ENCODE measurements around the gene LRP5.

- no peak for TF ChIP-seq CTCF (conservative IDR thresholded peaks at IDR 0.05)
- TF ChIP-seq EZH2 (IDR thresholded peaks at IDR 0.05; ENCODE audit: low read depth), result no peak
Observed at GRCh38 chr11:68311160-68312116, 953 bp upstream of the LRP5 start.
